Measurements from ENCODE around the gene PALB2.
"Not testable (repeated sequence)": the region's sequence is repeated elsewhere in the genome, so short reads cannot be mapped to it uniquely, and the experiment has no call there.

The PALB2 gene

DNA sequence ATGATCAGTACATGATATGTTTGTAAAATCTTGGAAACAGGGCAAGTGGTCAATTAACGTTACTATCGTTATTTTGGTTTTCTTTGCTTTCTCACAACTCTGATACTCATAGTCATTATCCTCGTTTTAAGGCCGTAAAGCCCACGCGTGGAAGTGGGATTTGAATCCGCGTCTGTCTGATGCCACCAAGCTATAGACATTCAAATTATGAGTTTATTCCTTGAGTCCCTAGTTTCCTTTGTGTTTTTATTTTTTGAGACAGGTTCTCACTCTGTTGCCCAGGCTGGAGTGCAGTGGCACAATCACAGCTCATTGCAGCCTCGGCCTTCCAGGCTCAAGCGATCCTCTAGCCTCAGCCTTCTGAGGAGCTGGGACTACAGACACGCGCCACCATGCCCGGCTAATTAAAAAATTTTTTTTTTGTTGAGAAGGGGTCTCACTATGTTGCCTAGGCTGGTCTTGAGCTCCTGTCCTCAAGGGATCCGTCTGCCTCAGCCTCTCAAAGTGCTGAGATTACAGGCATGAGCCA lies 1.2 kb upstream of the PALB2 start:
- DNase-seq (ENCODE audit: low read depth): no peak

GRCh38 chr16:23640615-23640930 lies 537 bp downstream of the PALB2 start:
- DNase-seq (ENCODE audit: low read depth): no peak

DNA sequence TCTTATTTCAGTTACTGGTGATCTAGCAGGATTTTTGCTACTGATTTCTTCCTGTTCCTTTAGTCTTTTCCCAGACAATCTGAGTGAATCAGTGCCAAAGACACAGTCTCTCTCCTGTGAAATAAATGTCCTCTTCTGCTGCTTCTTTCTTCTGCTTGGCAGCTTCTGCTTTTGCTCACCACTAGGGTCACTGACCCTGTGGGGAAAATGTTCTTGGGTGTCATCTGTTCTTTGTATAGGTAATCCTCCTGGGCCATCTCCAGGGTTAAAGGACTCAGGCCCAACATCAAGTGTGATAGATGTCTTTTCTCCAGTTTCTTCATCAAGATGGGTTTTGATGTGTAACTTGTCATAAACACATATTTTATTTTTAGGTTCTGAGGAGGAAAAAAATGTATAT lies 5.2 kb downstream of the PALB2 start:
- no peak for DNase-seq (ENCODE audit: low read depth)

DNA sequence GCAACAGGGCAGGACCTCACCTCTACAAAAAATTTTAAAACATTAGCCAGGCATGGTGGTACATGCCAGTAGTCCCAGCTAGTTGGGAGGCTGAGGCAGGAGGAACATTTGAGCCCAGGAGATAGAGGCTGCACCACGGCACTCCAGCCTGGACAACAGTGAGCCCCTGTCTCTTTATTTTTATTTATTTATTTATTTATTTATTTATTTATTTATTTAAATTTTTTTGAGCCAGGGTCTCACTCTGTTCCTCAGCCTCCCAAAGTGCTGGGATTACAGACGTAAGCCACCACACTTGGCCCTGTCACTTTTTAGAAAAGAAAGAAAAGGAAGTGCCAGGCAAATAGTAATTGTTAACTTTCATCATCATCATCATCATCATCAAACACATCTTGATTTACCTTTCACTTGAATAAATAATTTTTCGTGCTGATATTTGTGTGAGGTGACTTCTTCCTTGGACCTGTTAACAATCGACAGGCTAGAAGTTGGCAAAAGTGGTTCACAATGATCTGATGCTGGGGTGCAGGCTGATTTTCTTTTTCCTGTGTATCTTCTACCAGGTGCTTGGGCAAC lies 6.6 kb downstream of the PALB2 start:
- DNase-seq (ENCODE audit: low read depth): no peak

DNA sequence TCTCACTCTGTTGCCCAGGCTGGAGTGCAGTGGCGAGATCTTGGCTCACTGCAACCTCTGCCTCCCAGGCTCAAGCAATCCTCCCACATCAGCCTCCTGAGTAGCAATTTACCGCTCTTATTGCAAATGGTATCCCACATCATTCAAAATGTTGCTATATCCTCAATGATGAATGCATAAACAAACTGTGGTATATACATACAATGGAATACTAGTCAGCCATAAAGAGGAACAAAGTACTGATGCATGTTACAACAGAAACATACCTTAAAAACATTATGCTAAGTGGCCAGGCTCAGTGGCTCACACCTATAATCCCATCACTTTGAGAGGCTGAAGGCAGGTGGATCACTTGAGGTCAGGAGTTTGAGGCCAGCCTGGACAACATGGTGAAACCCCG lies 9.2 kb downstream of the PALB2 start:
- DNase-seq (ENCODE audit: low read depth): not testable (repeated sequence)

DNA sequence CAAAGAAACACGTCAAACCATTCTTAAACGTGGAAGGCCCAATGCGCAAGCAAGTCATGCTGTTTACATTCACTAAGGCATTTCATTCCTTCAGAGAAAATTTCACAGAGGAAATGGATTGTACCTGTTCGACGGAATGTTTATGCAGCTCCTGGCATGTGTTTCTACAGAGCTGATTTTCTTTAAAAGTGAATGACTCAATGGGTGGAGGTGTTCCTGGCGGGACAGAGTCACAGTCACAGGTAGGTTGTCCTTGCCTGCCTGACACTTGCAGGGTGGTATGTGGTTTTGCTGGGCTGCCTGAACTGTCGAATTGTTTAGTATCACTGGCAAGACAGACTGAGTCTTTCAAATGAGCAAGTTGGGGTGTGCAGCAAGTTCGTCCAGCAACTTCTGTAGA lies 11.6 kb downstream of the PALB2 start:
- DNase-seq (ENCODE audit: low read depth): no peak

DNA sequence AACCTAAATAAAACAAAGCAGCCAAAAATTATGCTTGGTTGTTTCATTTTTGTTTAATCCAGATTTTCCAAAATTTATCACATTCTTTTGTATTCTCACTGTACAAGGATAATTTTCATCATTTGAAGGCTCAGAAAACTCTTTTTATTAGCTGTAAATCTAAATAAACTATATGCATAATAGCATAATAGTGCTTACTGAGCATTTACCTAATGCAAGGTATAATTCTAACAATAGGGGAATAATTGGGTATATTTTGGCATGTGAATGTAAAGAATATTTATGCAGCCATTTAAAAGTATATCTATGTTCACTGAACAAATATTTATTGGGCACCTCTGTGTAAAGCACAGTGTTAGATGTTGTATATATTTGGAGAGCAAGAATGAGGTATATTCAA lies 17.0 kb downstream of the PALB2 start:
- no peak for DNase-seq (ENCODE audit: low read depth)

GRCh38 chr16:23615805-23616204 lies 25.3 kb downstream of the PALB2 start:
- DNase-seq (ENCODE audit: low read depth): no peak

DNA sequence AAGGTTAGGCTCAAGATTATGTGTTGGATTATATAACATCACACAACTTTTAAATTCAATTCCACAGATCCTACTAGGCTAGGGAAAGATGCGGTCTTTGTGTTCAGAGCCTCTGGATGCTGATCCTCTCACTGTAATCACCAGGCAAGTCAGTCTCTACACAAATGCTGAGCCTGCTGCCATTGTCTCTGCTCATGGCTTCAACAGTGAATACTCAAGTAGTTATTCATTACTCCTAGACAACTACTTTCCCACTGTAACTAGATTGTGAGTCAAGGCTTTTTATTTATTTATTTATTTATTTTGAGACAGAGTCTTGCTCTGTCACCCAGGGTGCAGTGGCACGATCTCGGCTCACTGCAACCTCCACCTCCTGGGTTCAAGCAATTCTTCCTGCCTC lies 29.2 kb downstream of the PALB2 start:
- no peak for DNase-seq (ENCODE audit: low read depth)

GRCh38 chr16:23610905-23611304 lies 30.2 kb downstream of the PALB2 start:
- DNase-seq (ENCODE audit: low read depth): not testable (repeated sequence)

- DNase-seq (ENCODE audit: low read depth): no peak
Measured at GRCh38 chr16:23609929-23610328, 31.2 kb downstream of the PALB2 start.

GRCh38 chr16:23608194-23608593 lies 32.9 kb downstream of the PALB2 start:
- DNase-seq (ENCODE audit: low read depth): no peak

DNA sequence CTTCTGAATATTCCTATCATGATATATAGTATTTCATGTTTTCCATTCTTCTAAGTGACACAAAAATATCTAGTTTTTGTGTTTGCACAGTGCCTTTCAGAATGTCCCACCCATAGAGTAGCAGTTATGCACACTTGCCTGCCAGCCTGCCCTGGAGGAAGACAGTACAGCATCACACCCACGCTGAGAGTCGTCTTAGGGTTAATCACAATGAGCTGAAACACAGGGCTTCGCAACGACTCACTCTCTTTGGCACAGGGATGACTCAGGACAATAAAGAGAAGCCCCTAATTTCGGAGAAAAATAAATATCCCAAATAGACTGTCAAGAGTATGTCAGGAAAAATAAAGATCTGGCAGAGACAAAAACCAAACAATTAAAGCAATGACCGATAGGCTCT lies 33.4 kb downstream of the PALB2 start:
- no peak for DNase-seq (ENCODE audit: low read depth)

DNA sequence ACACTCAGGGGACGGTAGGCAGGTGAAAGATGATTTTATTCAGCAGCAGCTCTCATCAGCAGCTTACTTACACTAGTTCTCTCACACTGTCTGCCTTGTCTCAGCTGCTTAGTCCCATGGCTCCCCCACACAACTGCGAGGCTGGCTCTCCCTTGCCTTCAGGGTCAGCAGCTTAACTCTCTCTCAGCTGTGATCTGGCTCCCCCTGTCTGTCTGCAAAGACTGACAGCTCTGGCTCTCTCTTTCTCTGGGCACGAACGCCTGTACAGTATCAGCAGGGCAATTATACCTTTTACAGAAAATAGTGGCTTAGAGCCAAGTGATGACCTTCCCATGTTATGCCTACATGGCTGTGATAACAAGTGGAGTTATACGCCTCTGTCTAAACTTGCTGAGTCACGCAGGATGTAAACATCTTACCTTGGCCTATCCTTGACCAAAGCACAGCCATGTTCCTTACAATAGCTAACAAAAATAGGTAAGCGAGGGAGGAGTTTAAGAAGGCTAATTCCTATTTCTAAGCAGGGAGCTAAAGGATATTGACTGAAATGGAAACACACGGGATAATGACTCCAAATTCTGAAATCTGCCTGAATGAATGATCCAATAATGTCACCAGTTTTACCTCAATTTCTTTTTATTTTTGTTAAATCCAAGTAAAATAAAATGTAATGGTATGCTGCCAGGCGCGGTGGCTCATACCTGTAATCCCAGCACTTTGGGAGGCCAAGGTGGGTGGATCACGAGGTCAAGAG lies 43.9 kb downstream of the PALB2 start:
- DNase-seq (ENCODE audit: low read depth): no peak

DNA sequence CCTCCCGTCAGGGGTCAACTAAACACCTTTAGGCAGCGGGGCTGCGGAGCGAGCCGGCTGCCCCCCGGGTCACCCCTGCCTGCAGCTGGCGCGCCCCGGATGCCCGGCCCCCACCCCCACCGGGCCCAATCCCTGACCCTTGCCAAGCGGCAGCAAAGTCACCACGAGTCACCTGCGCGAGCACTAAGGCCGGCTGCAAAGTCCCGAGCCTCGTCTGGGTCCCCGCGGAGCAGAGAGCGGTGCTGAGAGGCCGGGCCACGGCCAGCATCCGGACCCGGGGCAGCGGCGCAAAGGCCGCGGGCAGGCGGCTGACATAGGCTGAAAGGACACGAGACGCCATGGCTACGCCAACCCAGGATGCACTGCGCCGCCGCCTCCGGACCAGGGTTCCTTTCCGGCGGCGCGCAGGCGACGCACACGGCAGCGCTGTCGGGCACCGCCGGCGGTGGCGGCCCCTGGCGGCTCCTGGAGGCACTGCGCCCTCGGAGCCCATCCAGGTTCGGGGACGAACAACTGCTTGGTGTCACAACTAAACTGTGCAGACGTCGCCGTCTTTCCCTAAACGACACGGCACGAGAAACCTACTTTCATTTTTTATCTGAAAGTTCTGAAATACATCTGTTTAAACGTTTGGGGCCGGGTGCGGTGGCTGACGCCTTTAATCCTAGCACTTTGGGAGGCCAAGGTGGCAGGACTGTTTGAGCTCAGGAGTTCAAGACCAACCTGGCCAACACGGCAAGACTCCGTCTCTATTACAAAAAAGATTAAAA lies 45.0 kb downstream of the PALB2 start, which contains the start of gene NDUFAB1:
Gene NDUFAB1, minus strand, starts transcription at position 366 of the 770 bp plus-strand sequence. Its CDS starts 26 bp downstream, at position 340.
- peak; percentile 60 for DNase-seq (ENCODE audit: low read depth)

DNA sequence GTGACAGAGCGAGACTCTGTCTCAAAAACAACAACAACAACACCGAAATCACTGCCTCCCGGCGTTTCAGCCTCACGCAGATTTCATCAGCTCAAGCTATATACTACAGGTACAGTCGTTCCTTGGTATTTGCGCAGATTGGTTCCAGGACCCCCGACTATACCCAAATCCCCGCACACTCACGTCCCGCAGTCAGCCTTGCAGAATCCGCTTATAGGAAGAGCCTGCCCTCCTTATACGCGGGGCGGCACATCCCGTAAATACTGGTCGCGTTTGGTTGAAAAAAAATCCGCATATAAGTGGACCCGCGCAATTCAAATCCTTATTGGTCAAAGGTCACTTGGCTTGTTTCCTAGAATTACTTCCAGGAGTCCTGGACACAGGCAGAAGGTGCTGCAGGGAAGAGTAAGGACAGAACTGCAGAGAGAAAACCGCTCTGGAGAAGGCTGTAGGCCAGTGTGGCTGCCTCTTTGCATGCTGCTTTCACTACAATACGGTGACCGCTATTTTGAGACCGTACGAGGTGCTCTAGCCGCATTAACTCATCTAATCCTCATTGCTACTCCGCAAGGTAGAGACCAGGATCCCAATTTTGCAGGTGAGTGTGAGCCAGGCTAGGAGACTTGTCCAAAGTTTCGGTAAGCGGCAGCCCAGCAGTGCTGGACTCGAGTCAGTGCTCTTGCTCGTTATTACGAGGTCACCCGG lies 45.7 kb downstream of the PALB2 start:
- no peak for DNase-seq (ENCODE audit: low read depth)

GRCh38 chr16:23594186-23594585 lies 46.9 kb downstream of the PALB2 start:
- DNase-seq (ENCODE audit: low read depth): no peak

DNA sequence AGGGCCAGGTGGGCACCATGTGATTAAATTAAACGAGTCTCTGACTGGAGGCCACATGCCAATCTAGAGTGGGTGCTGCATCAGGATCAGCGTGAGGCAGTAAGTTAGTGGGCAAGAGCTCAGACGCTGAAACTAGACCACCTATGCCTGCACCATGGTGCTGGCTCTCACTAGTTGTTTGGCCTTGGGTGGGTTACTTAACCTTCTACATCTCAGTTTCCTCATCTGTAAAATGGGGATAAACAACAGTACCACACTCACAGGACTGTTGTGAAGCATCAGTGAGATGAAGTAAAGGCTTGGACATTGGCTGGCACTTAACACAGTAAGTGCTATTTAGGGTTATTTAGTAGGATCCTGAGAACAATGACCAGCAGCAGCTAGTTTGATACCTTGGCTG lies 50.9 kb downstream of the PALB2 start:
- no peak for DNase-seq (ENCODE audit: low read depth)

- peak; percentile 17 for DNase-seq (ENCODE audit: low read depth)
Measured at GRCh38 chr16:23587726-23588125, 53.4 kb downstream of the PALB2 start.

DNA sequence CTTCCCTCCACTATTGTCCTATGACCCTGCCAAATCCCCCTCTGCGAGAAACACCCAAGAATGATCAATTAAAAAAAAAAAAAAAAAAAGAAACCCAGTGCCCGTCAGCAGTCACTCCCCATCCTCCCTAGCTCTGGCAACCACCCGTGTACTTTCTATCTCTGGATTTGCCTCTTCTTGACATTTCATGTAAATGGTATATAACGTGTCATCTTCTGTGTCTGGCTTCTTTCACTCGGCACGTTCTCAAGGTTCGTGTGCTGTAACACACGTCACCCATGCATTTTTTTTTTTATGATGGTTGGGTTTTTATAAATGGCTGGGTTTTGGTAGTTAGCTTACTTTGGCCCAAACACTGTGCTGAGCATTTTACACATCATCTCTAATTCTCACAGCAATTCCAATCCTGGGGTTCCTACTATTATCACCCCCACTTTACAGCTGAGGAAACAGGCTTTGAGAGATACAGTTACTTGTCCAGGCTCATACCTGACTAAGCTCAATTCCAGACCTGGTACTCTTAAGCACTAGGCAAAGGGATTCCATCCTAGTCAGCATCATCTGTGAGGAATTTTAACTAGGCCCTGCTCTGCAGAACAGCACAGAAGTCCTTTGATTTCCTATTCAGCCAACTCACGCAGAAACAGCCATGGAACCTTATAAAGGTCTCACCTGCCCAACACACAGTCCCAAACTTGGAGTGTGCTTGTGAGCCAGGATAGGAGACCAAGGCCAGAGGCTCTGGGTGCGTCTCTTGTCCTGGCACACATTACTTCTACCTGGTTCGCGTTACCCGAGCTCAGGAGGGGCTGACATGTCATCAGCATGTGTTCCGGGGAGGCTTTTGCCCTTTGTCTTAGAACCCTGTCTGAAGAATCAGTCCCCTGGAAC lies 56.7 kb downstream of the PALB2 start:
- no peak for DNase-seq (ENCODE audit: low read depth)

DNA sequence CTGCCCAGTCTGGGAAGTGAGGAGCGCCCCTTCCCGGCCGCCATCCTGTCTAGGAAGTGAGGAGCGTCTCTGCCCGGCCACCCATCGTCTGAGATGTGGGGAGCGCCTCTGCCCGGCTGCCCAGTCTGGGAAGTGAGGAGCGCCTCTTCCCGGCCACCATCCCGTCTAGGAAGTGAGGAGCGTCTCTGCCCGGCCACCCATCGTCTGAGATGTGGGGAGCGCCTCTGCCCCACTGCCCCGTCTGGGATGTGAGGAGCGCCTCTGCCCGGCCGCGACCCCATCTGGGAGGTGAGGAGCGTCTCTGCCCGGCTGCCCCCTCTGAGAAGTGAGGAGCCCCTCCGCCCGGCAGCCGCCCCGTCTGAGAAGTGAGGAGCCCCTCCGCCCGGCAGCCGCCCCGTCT lies 57.8 kb downstream of the PALB2 start:
- DNase-seq (ENCODE audit: low read depth): not testable (repeated sequence)
